ENCODE results near the gene CPNE7.
A peak's percentile ranks its signal among the peaks of the same experiment; 100 is the strongest.
"Not testable (repeated sequence)": the region's sequence is repeated elsewhere in the genome, so short reads cannot be mapped to it uniquely, and the experiment has no call there.

CPNE7 gene

DNA sequence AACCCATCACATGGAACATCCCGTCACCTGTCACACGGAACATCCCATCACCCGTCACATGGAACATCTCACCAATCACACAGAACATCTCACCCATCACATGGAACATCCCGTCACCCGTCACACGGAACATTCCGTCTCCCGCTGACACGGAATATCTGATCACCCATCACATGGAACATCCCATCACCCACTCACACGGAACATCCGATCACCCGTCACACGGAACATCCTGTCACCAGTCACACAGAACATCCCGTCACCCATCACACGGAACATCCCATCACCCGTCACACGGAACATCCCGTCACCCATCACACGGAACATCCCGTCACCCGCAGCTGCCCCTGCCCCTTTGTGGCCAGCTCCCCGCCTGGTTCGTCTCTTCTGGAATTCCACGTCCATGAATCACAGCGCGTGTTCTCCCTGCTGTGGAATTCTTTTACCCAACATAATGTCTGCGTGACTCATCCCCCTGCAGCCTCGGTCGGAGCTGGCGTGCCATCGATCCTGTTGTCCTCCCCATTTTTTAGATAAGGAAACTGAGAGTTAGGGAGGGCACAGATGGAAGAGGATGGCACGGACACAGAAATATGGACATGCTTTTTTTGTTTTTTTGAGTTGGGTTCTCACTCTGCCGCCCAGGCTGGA lies 5.6 kb downstream of the CPNE7 start:
- H3K27ac ChIP-seq = peak overlapping the region; percentile 44
- DNase-seq (ENCODE audit: low read depth, low spot score) = peak; percentile 43

GRCh38 chr16:89581861-89582563 lies 6.5 kb downstream of the CPNE7 start:
- peak overlapping the region; percentile 44 for H3K27ac ChIP-seq
- no peak for DNase-seq (ENCODE audit: low read depth, low spot score)

DNA sequence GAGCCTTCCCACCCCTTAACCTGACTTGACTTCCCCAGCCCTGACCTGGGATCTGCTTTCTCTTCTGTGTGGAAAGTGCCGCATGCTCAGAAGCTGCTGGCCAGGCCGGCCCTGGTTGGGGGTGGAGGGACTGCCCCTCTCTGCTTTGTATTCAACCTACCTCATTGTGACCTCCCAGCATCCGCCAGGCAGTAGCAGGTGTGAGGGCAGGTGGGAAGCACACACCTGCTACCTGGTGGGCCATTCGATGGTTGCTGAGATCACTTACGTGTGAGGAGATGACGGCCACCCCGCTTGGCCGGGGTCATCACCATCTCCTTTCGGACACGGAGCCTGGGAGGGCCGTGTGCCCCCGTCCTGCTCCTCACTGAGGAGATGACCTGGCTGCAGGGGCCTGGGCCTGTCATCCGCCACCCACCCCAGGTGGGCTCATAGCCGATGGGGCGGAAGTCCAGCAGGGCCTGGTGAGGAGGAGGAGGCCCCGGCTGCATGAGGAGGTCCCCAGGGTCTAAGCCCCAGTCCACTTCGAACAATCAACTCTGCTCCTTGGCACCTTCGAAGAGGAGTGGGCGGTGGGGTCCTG lies 7.1 kb downstream of the CPNE7 start:
- peak overlapping the region; percentile 44 for H3K27ac ChIP-seq
- no peak for DNase-seq (ENCODE audit: low read depth, low spot score)

DNA sequence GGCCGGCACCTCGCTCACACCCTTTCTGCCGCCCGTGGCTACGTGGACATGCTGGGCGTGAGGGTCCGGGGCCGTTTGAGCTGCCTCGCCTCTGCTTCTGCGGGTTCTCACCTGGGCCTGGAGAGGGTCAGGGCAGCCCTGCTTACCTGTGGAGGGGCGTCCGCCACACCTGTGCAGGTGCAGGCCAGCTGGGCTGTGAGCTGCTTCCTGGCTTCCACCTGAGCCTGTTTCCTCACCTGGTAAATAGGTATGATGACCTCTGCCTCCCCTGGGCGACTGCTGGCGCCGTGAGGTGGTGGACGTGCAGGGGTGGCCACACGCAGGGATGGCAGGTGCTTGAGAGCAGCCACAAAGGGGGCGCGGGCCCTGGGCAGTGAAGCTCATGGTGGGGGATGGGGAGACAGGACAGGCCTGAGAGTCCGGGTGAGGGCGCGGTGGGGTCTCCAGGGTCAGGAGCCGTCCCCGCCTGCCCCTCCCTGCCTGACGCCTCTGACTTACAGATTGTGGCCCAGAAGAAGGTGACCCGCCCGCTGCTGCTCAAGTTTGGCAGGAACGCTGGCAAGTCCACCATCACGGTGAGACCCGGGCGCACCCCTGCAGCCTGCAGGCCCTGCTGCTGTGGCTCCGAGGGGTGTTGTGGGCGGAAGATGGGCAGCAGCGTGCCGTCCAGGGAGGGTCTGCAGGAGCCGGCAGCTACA lies 7.8 kb downstream of the CPNE7 start:
- DNase-seq (ENCODE audit: low read depth, low spot score) = no peak
- no peak overlapping the region for H3K27ac ChIP-seq

- no peak for DNase-seq (ENCODE audit: low read depth, low spot score)
- H3K27ac ChIP-seq = no peak overlapping the region
Observed at GRCh38 chr16:89583895-89584644, 8.5 kb downstream of the CPNE7 start.

DNA sequence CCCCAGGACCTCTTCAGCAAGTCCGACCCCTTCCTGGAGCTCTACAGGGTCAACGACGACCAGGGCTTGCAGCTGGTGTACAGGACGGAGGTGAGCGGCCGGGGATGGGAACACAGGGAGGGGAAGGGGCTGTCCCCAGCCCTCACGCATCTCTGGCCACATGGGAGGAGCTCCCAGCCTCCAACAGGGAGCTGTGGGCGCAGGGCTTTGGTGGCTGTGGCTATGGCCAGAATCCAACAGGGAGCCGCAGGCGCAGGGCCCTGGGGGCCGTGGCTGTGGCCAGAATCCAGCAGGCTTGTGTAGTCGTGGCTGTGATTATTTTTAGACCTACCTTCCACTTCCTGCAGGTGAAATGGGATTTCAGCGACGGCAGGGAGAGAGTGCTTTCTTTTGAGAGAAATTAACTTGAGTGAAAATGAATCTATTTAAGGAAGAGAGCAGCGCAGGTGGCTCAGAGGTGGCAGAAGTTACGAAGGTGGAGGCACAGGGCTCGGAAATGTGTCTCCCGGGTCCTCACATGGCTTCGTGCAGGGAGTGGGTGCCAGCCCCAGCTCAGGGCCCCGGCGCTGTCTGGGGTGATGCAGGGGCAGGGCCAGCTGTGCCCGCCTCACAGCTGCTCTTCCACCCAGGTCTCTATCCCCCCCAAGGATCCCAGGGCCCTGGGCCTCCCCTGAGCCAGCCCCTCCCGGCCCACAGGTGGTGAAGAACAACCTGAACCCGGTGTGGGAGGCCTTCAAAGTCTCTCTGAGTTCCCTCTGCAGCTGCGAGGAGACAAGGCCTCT lies 9.4 kb downstream of the CPNE7 start:
- no peak overlapping the region for H3K27ac ChIP-seq
- no peak for DNase-seq (ENCODE audit: low read depth, low spot score)

DNA sequence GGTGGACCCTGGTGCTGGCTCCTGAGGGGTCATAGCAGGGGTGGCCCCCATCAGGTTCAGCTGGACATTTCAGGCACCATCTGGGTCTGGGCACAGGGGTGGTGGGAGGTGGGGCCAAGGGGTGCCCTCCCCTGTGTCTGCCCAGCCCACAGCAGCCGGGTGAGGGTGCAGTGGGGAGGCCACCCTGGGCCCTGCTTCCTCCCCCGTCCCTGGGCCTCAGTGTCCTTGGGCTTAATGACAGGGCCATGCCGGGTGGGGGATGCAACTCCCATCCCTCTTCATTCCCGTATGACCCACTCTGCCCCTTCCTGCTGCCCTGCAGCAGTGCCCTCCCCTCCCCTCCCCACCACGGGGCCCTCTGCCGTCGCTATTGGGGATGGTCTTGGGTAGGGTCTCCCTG lies 10.7 kb downstream of the CPNE7 start:
- DNase-seq (ENCODE audit: low read depth, low spot score) = no peak
- H3K27ac ChIP-seq = no peak overlapping the region

DNA sequence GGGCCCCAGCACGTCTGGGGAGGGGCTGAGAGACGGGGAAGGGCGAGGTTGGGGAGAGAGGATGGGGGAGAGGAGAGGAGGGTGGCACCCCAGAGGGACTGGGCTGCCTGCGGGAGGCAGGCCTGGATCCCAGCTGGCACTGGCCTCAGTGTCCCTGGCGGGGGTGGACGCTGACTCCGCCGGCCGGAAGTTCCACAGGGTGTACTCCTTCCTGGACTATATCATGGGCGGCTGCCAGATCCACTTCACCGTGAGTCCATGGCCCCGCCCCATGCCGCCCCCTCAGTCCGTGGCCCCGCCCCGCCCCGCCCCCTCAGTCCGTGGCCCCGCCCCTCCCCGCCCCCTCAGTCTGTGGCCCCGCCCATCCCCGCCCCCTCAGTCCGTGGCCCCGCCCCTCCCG lies 11.3 kb downstream of the CPNE7 start:
- no peak for DNase-seq (ENCODE audit: low read depth, low spot score)
- no peak overlapping the region for H3K27ac ChIP-seq

GRCh38 chr16:89587676-89588075 lies 12.1 kb downstream of the CPNE7 start:
- not testable (repeated sequence) for DNase-seq (ENCODE audit: low read depth, low spot score); H3K27ac ChIP-seq

- H3K27ac ChIP-seq = no peak overlapping the region
- no peak for DNase-seq (ENCODE audit: low read depth, low spot score)
Observed at GRCh38 chr16:89588413-89589109, 13.0 kb downstream of the CPNE7 start.

GRCh38 chr16:89589241-89589926 lies 13.8 kb downstream of the CPNE7 start:
- no peak overlapping the region for H3K27ac ChIP-seq
- no peak for DNase-seq (ENCODE audit: low read depth, low spot score)

GRCh38 chr16:89593841-89594240 lies 18.3 kb downstream of the CPNE7 start:
- no peak overlapping the region for H3K27ac ChIP-seq
- no peak for DNase-seq (ENCODE audit: low read depth, low spot score)

DNA sequence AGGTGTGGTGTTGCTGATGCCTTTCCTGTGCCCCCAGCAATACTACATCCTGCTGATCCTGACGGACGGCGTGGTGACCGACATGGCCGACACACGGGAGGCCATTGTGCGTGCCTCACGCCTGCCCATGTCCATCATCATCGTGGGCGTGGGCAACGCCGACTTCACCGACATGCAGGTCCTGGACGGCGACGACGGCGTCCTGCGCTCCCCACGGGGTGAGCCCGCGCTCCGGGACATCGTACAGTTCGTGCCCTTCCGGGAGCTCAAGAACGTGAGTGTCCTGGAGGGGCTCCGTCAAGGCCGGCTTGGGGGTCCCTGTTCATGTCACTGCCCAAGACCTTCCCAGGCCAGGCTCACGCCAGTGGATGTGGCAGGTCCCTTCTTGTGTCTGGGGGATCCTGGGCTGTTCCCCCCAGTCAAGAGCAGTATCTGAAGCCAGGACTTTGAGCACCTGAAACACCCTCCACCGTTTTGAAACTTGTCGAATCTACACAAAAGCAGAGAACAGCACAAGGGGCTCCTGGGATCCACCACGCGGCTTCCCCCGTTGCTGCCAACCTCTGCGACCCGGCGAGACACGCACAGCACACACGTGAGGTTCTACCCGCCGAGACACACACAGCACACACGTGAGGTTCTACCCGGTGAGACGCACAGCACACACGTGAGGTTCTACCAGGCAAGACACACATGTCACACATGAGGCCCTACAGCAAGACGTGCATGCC lies 19.9 kb downstream of the CPNE7 start:
- no peak overlapping the region for H3K27ac ChIP-seq
- DNase-seq (ENCODE audit: low read depth, low spot score) = no peak

GRCh38 chr16:89596061-89596689 lies 20.6 kb downstream of the CPNE7 start:
- no peak overlapping the region for H3K27ac ChIP-seq
- no peak for DNase-seq (ENCODE audit: low read depth, low spot score)

DNA sequence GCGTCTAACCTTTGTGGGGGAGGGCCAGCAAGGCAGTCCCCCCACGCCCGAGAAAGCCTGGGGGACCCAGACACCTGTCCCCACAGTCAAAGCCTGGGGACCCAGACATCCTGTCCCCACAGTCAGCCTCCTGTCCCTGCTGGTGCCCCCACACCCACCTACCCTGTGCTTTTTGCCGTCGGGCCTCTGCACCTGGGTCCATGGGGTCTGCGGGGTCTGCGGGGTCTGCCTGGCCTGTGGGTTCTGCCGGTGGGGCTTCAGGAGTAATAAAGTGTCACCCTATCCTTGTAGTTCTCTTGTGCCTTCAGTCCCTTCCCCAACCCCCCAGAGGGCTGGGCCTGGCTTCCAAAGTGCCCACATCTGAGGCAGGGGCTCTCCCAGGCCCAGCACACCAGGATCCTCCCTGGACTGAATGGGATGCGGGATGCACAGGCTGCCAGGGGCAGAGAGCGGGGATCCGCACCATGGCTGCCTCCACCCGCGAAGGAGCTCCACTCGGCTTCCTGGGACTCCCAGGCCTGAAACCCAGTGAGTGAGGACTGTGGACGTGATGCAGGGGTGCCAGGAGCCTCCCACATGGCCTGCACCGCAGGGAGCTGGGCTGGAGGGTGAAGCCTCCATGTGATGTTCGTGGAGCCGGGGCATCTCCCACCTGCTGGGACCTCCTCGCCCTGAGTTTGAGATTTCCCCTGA lies 21.5 kb downstream of the CPNE7 start:
- no peak for DNase-seq (ENCODE audit: low read depth, low spot score)
- no peak overlapping the region for H3K27ac ChIP-seq

GRCh38 chr16:89598199-89598598 lies 22.6 kb downstream of the CPNE7 start:
- no peak overlapping the region for H3K27ac ChIP-seq
- no peak for DNase-seq (ENCODE audit: low read depth, low spot score)

GRCh38 chr16:89599451-89599858 lies 23.9 kb downstream of the CPNE7 start:
- no peak for DNase-seq (ENCODE audit: low read depth, low spot score)
- H3K27ac ChIP-seq = no peak overlapping the region

Measured in epithelial cell of prostate (primary cell).